MV-4-11 (cell line): Measurements from ENCODE around the gene HNRNPM.
A peak's percentile ranks its signal among the peaks of the same experiment; 100 is the strongest.

Source experiments
- DNase-seq: peaks from one replicate; lab custom pipeline; 2025; lab: John Stamatoyannopoulos, UW

HNRNPM gene

GRCh38 chr19:8460516-8461298 is 15.9 kb downstream of the HNRNPM start:
- DNase-seq, result no peak

GRCh38 chr19:8461376-8461775 is 16.6 kb downstream of the HNRNPM start:
- DNase-seq, result no peak

- DNase-seq, result no peak
Observed at GRCh38 chr19:8461891-8462290, 17.1 kb downstream of the HNRNPM start.

GRCh38 chr19:8462571-8462970 is 17.8 kb downstream of the HNRNPM start:
- DNase-seq, result no peak

- DNase-seq, result no peak
Observed at GRCh38 chr19:8463365-8463764, 18.6 kb downstream of the HNRNPM start.

GRCh38 chr19:8466018-8466417 is 21.2 kb downstream of the HNRNPM start:
- no peak for DNase-seq

- no peak for DNase-seq
Observed at GRCh38 chr19:8468124-8468523, 23.3 kb downstream of the HNRNPM start.

GRCh38 chr19:8468761-8469373 is 24.1 kb downstream of the HNRNPM start:
- no peak for DNase-seq

- no peak for DNase-seq
Observed at GRCh38 chr19:8469613-8470368, 25.0 kb downstream of the HNRNPM start.

- peak; percentile 74 for DNase-seq
Observed at GRCh38 chr19:8473648-8474476, 29.1 kb downstream of the HNRNPM start.

- no peak for DNase-seq
Observed at GRCh38 chr19:8475005-8475404, 30.2 kb downstream of the HNRNPM start.

- no peak for DNase-seq
Observed at GRCh38 chr19:8476524-8476923, 31.7 kb downstream of the HNRNPM start.

GRCh38 chr19:8477889-8478288 is 33.1 kb downstream of the HNRNPM start:
- DNase-seq, result no peak

GRCh38 chr19:8478598-8478997 is 33.8 kb downstream of the HNRNPM start:
- no peak for DNase-seq

GRCh38 chr19:8481201-8481600 is 36.4 kb downstream of the HNRNPM start:
- DNase-seq, result no peak

- DNase-seq, result no peak
Observed at GRCh38 chr19:8481616-8482015, 36.8 kb downstream of the HNRNPM start.

GRCh38 chr19:8482696-8483095 is 37.9 kb downstream of the HNRNPM start:
- no peak for DNase-seq

- DNase-seq, result no peak
Observed at GRCh38 chr19:8483165-8483564, 38.4 kb downstream of the HNRNPM start.

GRCh38 chr19:8484331-8484894 is 39.6 kb downstream of the HNRNPM start:
- DNase-seq, result peak; percentile 92

GRCh38 chr19:8485561-8486371 is 41.0 kb downstream of the HNRNPM start:
- no peak for DNase-seq

- no peak for DNase-seq
Observed at GRCh38 chr19:8486661-8487136, 41.9 kb downstream of the HNRNPM start.
